Measurements from ENCODE around the gene THADA. TPM values are rescaled to one million over a fixed set of nuclear protein-coding genes. Genes with fewer than 3 reads are reported as not detected.
A peak's percentile ranks its signal among the peaks of the same experiment; 100 is the strongest.

The THADA gene
- polyA plus RNA-seq, 3 donors: 7.3 to 11.2 (median 9.7) TPM

DNA sequence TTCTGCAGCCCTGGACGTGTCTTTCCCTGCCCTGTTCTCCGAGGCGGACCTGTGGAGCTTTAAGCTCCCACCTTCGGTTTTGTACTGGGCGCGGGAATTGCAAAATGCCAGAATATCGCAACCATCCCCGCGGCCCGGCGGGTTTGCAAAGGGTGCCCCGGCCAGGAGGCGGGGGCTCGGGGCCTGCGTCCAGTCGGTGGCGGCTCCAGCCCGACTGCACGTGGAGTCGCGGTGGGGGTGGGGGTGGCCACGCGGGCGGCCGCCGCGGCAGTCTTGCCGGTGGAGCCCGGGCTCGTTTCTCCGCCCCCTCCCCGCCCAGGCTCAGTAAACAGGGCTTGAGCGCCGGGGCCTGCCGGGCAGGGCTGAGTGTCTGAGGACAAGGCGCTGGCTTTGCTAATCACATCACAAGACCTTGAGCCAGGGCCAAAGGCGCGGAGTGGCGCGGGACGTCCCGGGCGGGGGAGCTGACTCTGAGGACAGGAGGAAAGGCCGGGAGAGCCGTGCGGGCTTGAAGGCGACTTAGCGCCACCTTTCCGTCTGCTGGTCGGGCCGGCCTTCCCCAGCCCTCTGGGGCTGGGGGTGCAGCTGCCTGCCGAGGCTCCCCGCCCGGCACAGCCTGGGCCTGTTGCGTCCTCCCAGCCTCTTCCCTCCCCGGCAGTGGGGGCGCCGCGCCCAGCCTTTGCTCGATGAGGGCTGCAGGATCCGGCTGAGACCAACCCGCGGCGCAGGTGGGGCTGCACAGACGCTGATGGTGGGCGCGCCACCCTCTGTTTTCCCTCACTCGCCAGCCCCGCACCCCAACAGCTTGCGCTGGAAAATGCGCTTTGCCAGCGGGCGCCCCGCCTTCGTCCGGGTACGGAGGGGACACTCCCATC, 368.6 kb downstream of the THADA start:
- H3K27me3 Mint-ChIP-seq (ENCODE audit: low read depth in 3 of 3): peaks cover 0 to 5% (median 0%) of the 10 kb centered on the region in 3 donors
- peaks cover 42% of the 10 kb centered on the region for H4K20me1 ChIP-seq (ENCODE audit: insufficient read depth, low read length)
- peak overlapping the region; percentile 51 for H2AFZ ChIP-seq (ENCODE audit: insufficient read depth, low read depth, low read length, poor library complexity, severe bottlenecking)
- H3K27me3 ChIP-seq (ENCODE audit: control insufficient read depth in 2 of 2, insufficient read depth in 2 of 2, low read length in 2 of 2): no peaks in the 10 kb centered on the region
- peak; percentile 70 to 83 (median 75) for DNase-seq
- peak overlapping the region; percentile 90 for H3K4me2 ChIP-seq (replicated peaks; ENCODE audit: extremely low read depth, low read length, poor library complexity, severe bottlenecking)
- intact Hi-C loops (cut with micrococcal nuclease): loop anchor here (1.0 to 10.0 kb wide), 8 partner anchors 58 to 402 kb away; no protein-coding TSS in a partner anchor
- H3K4me1 Mint-ChIP-seq: peaks cover 44% of the 10 kb centered on the region
- peaks cover 24 to 40% of the 10 kb centered on the region in 2 donors for H3K36me3 Mint-ChIP-seq
- H3K36me3 ChIP-seq (replicated peaks in 1 of 2; ENCODE audit: control insufficient read depth in 1 of 2, insufficient read depth in 2 of 2, low read length in 2 of 2): peaks cover 30 to 46% of the 10 kb centered on the region in 2 donors
- TF ChIP-seq, protein P1, sequence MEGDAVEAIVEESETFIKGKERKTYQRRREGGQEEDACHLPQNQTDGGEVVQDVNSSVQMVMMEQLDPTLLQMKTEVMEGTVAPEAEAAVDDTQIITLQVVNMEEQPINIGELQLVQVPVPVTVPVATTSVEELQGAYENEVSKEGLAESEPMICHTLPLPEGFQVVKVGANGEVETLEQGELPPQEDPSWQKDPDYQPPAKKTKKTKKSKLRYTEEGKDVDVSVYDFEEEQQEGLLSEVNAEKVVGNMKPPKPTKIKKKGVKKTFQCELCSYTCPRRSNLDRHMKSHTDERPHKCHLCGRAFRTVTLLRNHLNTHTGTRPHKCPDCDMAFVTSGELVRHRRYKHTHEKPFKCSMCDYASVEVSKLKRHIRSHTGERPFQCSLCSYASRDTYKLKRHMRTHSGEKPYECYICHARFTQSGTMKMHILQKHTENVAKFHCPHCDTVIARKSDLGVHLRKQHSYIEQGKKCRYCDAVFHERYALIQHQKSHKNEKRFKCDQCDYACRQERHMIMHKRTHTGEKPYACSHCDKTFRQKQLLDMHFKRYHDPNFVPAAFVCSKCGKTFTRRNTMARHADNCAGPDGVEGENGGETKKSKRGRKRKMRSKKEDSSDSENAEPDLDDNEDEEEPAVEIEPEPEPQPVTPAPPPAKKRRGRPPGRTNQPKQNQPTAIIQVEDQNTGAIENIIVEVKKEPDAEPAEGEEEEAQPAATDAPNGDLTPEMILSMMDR (IDR thresholded peaks at IDR 0.05): peak; percentile 56
- H3K4me1 ChIP-seq (ENCODE audit: control insufficient read depth in 1 of 2, insufficient read depth in 2 of 2, low read length in 2 of 2): peaks cover 38 to 64% of the 10 kb centered on the region in 2 donors
- H3K4me3 Mint-ChIP-seq: peak overlapping the region; percentile 87 to 92
- H3K79me2 ChIP-seq (ENCODE audit: insufficient read depth, low read length): peaks cover 74% of the 10 kb centered on the region
- under 1% methylated on average over 70 of the region's 77 CpGs for WGBS (ENCODE audit: insufficient coverage)
- H3K9me3 Mint-ChIP-seq: peaks cover 0 to 9% (median 0%) of the 10 kb centered on the region in 7 donors
- H3K9me3 ChIP-seq (replicated peaks in 1 of 2; ENCODE audit: control insufficient read depth in 1 of 2, insufficient read depth in 1 of 2, low read length in 2 of 2): no peaks in the 10 kb centered on the region
- H3K4me3 ChIP-seq (replicated peaks in 1 of 3; ENCODE audit: low read depth in 2 of 3, low read length in 3 of 3): peak overlapping the region; percentile 52 to 99 (median 75)
- peak overlapping the region; percentile 86 for H3K9ac ChIP-seq (ENCODE audit: insufficient read depth, low read length, poor library complexity, severe bottlenecking)
- peak overlapping the region; percentile 88 to 92 for H3K27ac ChIP-seq (ENCODE audit: low read depth in 1 of 2, low read length in 2 of 2)
- H3K27ac Mint-ChIP-seq: peak overlapping the region; percentile 94 to 98 (median 95)

DNA sequence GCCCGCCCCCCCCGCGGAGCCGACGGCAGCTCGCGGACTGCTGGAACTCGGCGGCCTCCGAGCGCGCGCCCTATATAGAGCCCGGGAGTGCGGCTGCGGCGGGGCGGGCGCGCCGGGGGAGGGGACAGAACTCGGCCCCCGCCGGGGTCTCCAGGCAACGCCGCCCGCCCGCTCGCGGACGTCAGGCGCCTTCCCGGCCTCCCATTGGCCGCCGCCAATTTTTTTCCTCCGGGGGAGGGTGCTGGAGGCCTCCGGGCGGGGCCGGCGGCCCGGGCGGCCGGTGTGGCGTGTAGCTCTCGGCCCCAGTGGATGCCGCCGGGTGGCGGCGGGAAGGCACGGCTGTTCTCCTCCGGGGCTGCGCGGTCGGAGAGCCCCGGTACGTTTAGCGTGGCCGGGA, 369.3 kb downstream of the THADA start, which contains the start of gene ZFP36L2:
Gene ZFP36L2, minus strand, starts transcription at position 49 of the 397 bp plus-strand sequence. CDS start 291 bp downstream, outside the sequence.
- Mint-ChIP-seq H3K27ac (peak within 1 kb of the TSS; percentile 95 to 98 (median 96)), H3K4me3 (peak within 1 kb of the TSS; percentile 93 to 100), H3K4me1 (peaks cover 45% of the 10 kb centered on the region), H3K36me3 (peaks cover 30 to 46% of the 10 kb centered on the region in 2 donors), H3K9me3 (peaks cover 0 to 9% (median 0%) of the 10 kb centered on the region in 7 donors), H3K27me3 (ENCODE audit: low read depth in 3 of 3) (peaks cover 0 to 4% (median 0%) of the 10 kb centered on the region in 3 donors)
- TF ChIP-seq, protein P1 (IDR thresholded peaks at IDR 0.05): no peak
- H3K27me3 ChIP-seq (ENCODE audit: control insufficient read depth in 2 of 2, insufficient read depth in 2 of 2, low read length in 2 of 2): no peaks in the 10 kb centered on the region
- peak within 1 kb of the TSS; percentile 90 for H3K4me2 ChIP-seq (replicated peaks; ENCODE audit: extremely low read depth, low read length, poor library complexity, severe bottlenecking)
- H4K20me1 ChIP-seq (ENCODE audit: insufficient read depth, low read length): peaks cover 48% of the 10 kb centered on the region
- DNase-seq: peak; percentile 91 to 93 (median 92)
- no peaks in the 10 kb centered on the region for H3K9me3 ChIP-seq (replicated peaks in 1 of 2; ENCODE audit: control insufficient read depth in 1 of 2, insufficient read depth in 1 of 2, low read length in 2 of 2)
- under 1% methylated on average over 58 of the region's 58 CpGs for WGBS (ENCODE audit: insufficient coverage)
- H3K36me3 ChIP-seq (replicated peaks in 1 of 2; ENCODE audit: control insufficient read depth in 1 of 2, insufficient read depth in 2 of 2, low read length in 2 of 2): peaks cover 32 to 49% of the 10 kb centered on the region in 2 donors
- peak within 1 kb of the TSS; percentile 51 for H2AFZ ChIP-seq (ENCODE audit: insufficient read depth, low read depth, low read length, poor library complexity, severe bottlenecking)
- H3K79me2 ChIP-seq (ENCODE audit: insufficient read depth, low read length): peaks cover 80% of the 10 kb centered on the region
- H3K4me1 ChIP-seq (ENCODE audit: control insufficient read depth in 1 of 2, insufficient read depth in 2 of 2, low read length in 2 of 2): peaks cover 33 to 62% of the 10 kb centered on the region in 2 donors
- intact Hi-C loops (cut with micrococcal nuclease): loop anchor here (2.0 to 10.0 kb wide), 7 partner anchors 58 to 402 kb away; no protein-coding TSS in a partner anchor
- peak within 1 kb of the TSS; percentile 92 to 95 for H3K27ac ChIP-seq (ENCODE audit: low read depth in 1 of 2, low read length in 2 of 2)
- peak within 1 kb of the TSS; percentile 83 to 99 (median 87) for H3K4me3 ChIP-seq (replicated peaks in 1 of 3; ENCODE audit: low read depth in 2 of 3, low read length in 3 of 3)
- H3K9ac ChIP-seq (ENCODE audit: insufficient read depth, low read length, poor library complexity, severe bottlenecking): peak within 1 kb of the TSS; percentile 86

Data from CD14-positive monocyte (primary cell).